ENCODE measurements around the gene WASL. TPM values are rescaled to one million over a fixed set of nuclear protein-coding genes. Genes with fewer than 3 reads are reported as not detected.

The WASL gene
- total RNA-seq, 1 donor from 2014 or later: 34.2 TPM

DNA sequence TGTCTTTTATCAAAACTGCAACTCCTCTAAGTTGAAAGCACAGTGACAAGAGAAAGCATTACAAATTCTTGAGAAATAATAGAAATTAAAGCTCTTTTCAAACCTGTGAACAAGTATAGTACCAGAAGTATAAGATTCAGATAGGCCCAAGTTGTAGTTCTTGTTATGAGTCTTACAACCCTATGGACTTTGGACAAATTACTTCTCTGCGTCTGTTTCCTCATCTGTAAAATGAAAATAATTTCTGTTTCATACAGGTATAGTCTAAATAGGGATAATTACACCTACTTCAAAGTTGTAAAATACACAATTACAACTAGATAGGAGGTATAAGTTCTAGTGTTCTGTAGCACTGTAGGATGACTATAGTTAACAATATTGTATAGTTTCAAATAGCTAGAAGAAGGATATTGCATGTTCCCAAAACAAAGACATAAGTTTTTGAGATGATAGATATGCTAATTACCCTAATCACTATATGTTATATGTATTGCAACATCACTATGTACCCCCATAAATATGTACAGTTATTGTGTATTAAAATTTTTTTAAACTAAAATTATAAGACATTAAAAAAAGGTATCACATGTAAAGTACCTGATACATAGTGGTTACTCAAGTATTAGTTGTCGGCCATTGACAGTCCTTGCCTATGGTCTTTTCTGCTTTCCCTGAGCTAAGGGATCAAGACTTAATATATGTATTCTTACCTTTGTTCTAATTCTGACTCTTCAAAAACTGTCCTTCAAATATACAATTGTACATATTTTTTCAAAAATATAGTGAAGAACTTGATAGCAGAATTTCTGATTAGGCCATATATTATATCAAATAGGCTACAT, 1.8 kb upstream of the WASL start:
- no peaks in the 10 kb centered on the region for H3K36me3 Mint-ChIP-seq (ENCODE audit: low read depth)
- no peak overlapping the region for H3K4me3 Mint-ChIP-seq (ENCODE audit: unreplicated experiment)
- no peaks in the 10 kb centered on the region for H3K9me3 Mint-ChIP-seq (ENCODE audit: low read depth)
- TF ChIP-seq, protein P1, sequence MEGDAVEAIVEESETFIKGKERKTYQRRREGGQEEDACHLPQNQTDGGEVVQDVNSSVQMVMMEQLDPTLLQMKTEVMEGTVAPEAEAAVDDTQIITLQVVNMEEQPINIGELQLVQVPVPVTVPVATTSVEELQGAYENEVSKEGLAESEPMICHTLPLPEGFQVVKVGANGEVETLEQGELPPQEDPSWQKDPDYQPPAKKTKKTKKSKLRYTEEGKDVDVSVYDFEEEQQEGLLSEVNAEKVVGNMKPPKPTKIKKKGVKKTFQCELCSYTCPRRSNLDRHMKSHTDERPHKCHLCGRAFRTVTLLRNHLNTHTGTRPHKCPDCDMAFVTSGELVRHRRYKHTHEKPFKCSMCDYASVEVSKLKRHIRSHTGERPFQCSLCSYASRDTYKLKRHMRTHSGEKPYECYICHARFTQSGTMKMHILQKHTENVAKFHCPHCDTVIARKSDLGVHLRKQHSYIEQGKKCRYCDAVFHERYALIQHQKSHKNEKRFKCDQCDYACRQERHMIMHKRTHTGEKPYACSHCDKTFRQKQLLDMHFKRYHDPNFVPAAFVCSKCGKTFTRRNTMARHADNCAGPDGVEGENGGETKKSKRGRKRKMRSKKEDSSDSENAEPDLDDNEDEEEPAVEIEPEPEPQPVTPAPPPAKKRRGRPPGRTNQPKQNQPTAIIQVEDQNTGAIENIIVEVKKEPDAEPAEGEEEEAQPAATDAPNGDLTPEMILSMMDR (IDR thresholded peaks at IDR 0.05): no peak
- H3K4me1 Mint-ChIP-seq (ENCODE audit: low read depth): peaks cover 46% of the 10 kb centered on the region
- H3K27ac Mint-ChIP-seq (ENCODE audit: unreplicated experiment): no peak overlapping the region
- H3K27me3 Mint-ChIP-seq (ENCODE audit: low read depth): no peaks in the 10 kb centered on the region
- no peak for DNase-seq (ENCODE audit: low spot score)

DNA sequence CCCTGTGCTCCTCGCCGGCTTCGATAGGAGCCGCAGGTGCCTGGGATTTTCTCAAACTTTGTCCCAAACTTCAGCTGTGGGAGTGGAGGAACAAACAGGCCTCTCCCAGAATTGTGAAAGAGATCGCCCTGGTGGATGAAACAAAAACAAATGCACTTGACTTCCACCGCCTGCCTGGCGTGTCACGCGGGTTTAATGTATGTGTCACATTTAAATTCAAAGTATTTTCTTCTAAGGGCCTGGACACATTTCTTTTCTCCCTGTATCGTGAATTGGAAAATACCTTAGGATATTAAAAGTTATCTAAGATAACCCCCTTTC, 694 bp upstream of the WASL start:
- Mint-ChIP-seq H3K9me3 (ENCODE audit: low read depth) (no peaks in the 10 kb centered on the region), H3K27ac (ENCODE audit: unreplicated experiment) (peak overlapping the region; percentile 99), H3K4me1 (ENCODE audit: low read depth) (peaks cover 58% of the 10 kb centered on the region), H3K27me3 (ENCODE audit: low read depth) (no peaks in the 10 kb centered on the region), H3K4me3 (ENCODE audit: unreplicated experiment) (peak overlapping the region; percentile 98), H3K36me3 (ENCODE audit: low read depth) (no peaks in the 10 kb centered on the region)
- TF ChIP-seq, protein P1 (IDR thresholded peaks at IDR 0.05): peak; percentile 54
- no peak for DNase-seq (ENCODE audit: low spot score)

DNA sequence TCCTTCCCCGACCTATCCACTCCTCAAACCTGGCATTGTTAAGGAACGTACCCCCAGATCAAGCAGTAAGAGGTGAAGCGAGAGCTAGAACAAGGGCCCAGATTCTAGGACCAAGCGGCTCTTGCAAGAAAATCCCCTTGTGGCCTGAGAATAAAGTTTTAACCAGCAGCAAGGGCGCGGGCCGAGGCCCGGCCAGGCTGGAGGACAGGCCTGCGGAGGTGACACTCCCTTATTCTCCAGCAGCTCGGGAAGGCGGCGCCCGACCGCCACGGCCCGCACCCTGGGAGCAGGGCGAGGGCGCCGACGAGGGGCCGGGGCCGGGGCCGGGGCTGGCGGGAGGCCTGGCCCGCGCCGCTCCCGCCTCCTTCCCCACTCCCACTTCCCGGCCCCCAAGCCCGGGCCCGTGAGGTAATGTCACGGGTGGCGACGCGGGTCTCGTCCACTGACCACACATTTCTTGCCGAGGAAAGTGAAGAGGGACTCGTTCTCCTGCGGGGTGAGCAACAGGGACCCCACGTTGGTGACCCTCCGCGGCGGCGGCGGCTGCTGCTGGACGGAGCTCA, 551 bp downstream of the WASL start:
- H3K9me3 Mint-ChIP-seq (ENCODE audit: low read depth): no peaks in the 10 kb centered on the region
- TF ChIP-seq, protein P1 (IDR thresholded peaks at IDR 0.05): no peak
- H3K36me3 Mint-ChIP-seq (ENCODE audit: low read depth): no peaks in the 10 kb centered on the region
- peaks cover 69% of the 10 kb centered on the region for H3K4me1 Mint-ChIP-seq (ENCODE audit: low read depth)
- no peaks in the 10 kb centered on the region for H3K27me3 Mint-ChIP-seq (ENCODE audit: low read depth)
- H3K27ac Mint-ChIP-seq (ENCODE audit: unreplicated experiment): peak overlapping the region; percentile 98
- H3K4me3 Mint-ChIP-seq (ENCODE audit: unreplicated experiment): peak overlapping the region; percentile 98
- peak; percentile 75 for DNase-seq (ENCODE audit: low spot score)

DNA sequence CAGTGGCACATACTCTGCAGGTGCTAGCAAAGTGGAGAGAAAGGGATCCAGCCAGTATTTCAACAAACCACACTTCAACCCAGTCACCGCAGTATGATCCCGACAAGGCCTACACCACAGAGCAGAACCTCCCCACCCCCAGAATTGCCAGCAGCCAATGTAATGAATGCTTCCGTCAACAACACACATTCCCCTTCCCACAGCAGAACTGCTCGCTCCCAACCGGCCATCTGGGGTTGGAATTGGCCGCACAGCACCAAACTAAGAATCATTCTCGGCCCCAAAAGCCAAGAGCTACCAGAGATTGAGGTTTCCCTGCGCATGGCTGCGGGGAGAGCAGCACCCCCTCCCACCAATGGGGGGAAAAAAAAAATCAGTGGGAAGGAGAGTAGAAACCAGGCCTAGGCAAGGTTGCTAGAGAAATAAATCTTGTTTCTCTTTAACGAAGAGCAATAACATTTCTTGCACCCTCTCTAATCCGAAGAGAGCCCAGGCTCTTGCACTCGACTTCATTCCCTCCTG, 1.1 kb downstream of the WASL start:
- H3K9me3 Mint-ChIP-seq (ENCODE audit: low read depth): no peaks in the 10 kb centered on the region
- H3K27me3 Mint-ChIP-seq (ENCODE audit: low read depth): no peaks in the 10 kb centered on the region
- H3K27ac Mint-ChIP-seq (ENCODE audit: unreplicated experiment): peak overlapping the region; percentile 98
- no peaks in the 10 kb centered on the region for H3K36me3 Mint-ChIP-seq (ENCODE audit: low read depth)
- peak; percentile 42 for DNase-seq (ENCODE audit: low spot score)
- TF ChIP-seq, protein P1 (IDR thresholded peaks at IDR 0.05): no peak
- peaks cover 74% of the 10 kb centered on the region for H3K4me1 Mint-ChIP-seq (ENCODE audit: low read depth)
- H3K4me3 Mint-ChIP-seq (ENCODE audit: unreplicated experiment): peak overlapping the region; percentile 98

DNA sequence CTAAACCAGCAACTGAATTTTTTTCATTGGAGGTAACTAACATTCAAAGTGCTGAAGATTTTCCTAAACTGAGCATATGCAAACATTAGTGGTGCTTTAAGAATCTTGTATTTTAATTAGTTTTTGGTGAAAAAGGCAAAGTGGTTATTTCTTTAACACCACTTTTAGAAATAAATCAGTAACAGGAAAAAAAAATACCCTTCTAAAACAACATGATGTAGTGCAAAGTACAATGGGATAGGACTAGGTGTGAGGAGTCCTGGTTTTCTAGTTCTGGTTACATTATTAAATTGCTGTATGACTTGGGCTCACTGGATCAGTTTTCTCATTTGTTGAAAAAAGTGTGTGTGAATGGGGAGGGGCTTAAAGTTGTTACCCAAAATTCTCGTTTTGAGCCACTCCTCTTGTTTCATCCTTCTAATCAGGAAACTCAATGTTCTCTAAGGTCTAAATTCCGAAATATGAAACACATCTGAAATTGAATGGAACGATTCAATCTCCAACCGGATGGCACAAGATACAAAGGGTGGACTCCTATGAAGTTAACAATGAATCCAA, 1.8 kb downstream of the WASL start:
- Mint-ChIP-seq H3K36me3 (ENCODE audit: low read depth) (no peaks in the 10 kb centered on the region), H3K27ac (ENCODE audit: unreplicated experiment) (peak overlapping the region; percentile 98), H3K4me3 (ENCODE audit: unreplicated experiment) (peak overlapping the region; percentile 98), H3K27me3 (ENCODE audit: low read depth) (no peaks in the 10 kb centered on the region), H3K9me3 (ENCODE audit: low read depth) (no peaks in the 10 kb centered on the region), H3K4me1 (ENCODE audit: low read depth) (peaks cover 71% of the 10 kb centered on the region)
- DNase-seq (ENCODE audit: low spot score): no peak
- TF ChIP-seq, protein P1 (IDR thresholded peaks at IDR 0.05): no peak
